HAP-1 (cell line): ENCODE data around the gene CLMN.

Source experiments
- DNase-seq, 2 experiments: peaks; one replicate each; pipeline ENCODE4 v3.0.0-alpha.2; 2016 to 2020; ENCODE audit warnings: low spot score in 2 of 2
- H3K27me3 ChIP-seq: fragments of 250-450 bp; sonication (Bioruptor Pico); 2 replicates; pipeline ENCODE4 v1.5.1; 2020; ENCODE audit warnings: low read depth, mild to moderate bottlenecking, moderate library complexity
- H3K36me3 ChIP-seq: fragments of 250-450 bp; sonication (Bioruptor Pico); replicated peaks from 2 replicates; pipeline ENCODE4 v1.5.1; 2020; ENCODE audit warnings: mild to moderate bottlenecking
- H3K4me1 ChIP-seq: fragments of 250-450 bp; sonication (Bioruptor Pico); 2 replicates; pipeline ENCODE4 v1.5.1; 2020; ENCODE audit warnings: mild to moderate bottlenecking
- H3K4me3 ChIP-seq: fragments of 250-450 bp; sonication (Bioruptor Pico); 2 replicates; pipeline ENCODE4 v1.5.1; 2020; ENCODE audit warnings: mild to moderate bottlenecking, moderate library complexity
- H3K9me3 ChIP-seq: fragments of 250-450 bp; sonication (Bioruptor Pico); 2 replicates; pipeline ENCODE4 v1.5.1; 2020; ENCODE audit warnings: mild to moderate bottlenecking, moderate library complexity
- in situ Hi-C: fragments of 300-500 bp; cut with MboI; formaldehyde crosslinking; loops from 3 replicates; pipeline ENCODE4 v1.14.3; 2020; ENCODE audit warnings: low sequenced_read_pairs, inconsistent platforms, mixed read lengths

Gene CLMN

GRCh38 chr14:95198320-95198719 is 121.4 kb downstream of the CLMN start:
- no peak for DNase-seq
- in situ Hi-C loops: no loop called here
- Histone ChIP-seq H3K4me3 (no peak overlapping the region), H3K4me1 (no peaks in the 10 kb centered on the region), H3K9me3 (0 out of 2 replicates have a peak, but pooled peaks cover 2% of the 10 kb centered on the region), H3K36me3 (no peaks in the 10 kb centered on the region), H3K27me3 (no peaks in the 10 kb centered on the region)

- no peaks in the 10 kb centered on the region for H3K27me3 ChIP-seq
- H3K9me3 ChIP-seq: 0 out of 2 replicates have a peak, but pooled peaks cover 2% of the 10 kb centered on the region
- no peak overlapping the region for H3K4me3 ChIP-seq
- no peaks in the 10 kb centered on the region for H3K4me1 ChIP-seq
- no peak for DNase-seq
- in situ Hi-C loops: no loop called here
- no peaks in the 10 kb centered on the region for H3K36me3 ChIP-seq
Measured at GRCh38 chr14:95197551-95197950, 122.2 kb downstream of the CLMN start.

DNA sequence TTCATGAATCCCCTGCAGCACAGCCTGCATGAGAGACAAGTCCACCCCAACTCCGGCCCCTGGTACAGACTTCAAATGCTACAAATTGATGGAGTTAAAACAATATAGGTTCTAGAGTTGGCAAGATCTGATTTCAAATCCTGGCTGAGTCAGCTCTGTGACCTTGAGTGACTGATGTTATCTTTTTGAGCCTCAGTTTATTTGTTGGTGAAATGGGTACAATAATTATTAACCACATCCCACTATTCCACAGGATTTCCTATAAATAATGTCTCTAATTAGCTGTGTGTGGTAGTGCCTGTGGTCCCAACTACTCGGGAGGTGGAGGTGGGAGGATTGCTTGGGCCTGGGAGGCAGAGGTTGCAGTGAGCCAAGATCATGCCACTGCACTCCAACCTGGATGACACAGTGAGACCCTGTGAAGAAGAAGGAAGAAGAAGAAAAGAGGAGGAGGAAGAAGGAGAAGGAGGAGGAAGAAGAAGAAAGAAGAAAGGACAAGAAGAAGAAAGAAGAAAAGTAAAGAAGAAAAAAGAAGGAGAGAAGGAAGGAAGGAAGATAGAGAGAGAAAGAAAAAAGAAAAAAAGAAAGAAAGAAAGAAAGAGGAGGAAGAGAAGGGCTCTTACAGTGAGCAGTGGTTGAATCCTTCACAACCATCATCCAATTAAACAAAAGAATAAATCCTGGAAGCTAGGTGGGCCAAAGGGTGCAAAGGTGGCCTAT is 122.7 kb downstream of the CLMN start:
- in situ Hi-C loops: no loop called here

DNA sequence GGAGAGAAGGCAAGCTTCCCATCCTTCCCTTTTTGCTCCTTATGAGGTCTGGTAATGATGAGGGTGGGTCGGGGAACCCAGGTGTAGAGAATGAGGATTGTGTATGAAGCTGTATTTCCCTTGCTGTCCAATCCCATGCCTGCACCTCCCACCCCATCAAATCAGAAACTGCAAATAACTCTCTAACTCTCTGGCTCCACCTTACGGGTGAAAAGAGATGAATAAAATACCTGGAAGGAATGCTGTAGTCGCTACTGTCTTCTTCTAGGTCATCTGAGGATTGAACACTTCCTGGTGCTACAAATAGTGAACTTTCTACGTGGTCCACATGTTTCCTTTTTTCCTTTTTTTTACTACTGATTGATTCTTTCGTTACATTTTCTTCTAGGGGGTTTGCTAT is 123.4 kb downstream of the CLMN start:
- H3K4me3 ChIP-seq: no peak overlapping the region
- in situ Hi-C loops: no loop called here
- peak; percentile 32 to 34 for DNase-seq

More for the DNA sequence above, 122.7 kb downstream of the CLMN start:
- no peaks in the 10 kb centered on the region for H3K4me1 ChIP-seq
- H3K27me3 ChIP-seq: no peaks in the 10 kb centered on the region
- 0 out of 2 replicates have a peak, but pooled peaks cover 2% of the 10 kb centered on the region for H3K9me3 ChIP-seq
- H3K36me3 ChIP-seq: no peaks in the 10 kb centered on the region
- H3K4me3 ChIP-seq: no peak overlapping the region
- no peak for DNase-seq

GRCh38 chr14:95195031-95195430 is 124.7 kb downstream of the CLMN start:
- Histone ChIP-seq H3K36me3 (no peaks in the 10 kb centered on the region), H3K9me3 (no peaks in the 10 kb centered on the region), H3K4me1 (no peaks in the 10 kb centered on the region), H3K27me3 (no peaks in the 10 kb centered on the region), H3K4me3 (no peak overlapping the region)
- in situ Hi-C loops: no loop called here
- no peak for DNase-seq

More for the DNA sequence above, 123.4 kb downstream of the CLMN start:
- no peaks in the 10 kb centered on the region for H3K36me3 ChIP-seq
- no peaks in the 10 kb centered on the region for H3K4me1 ChIP-seq
- no peaks in the 10 kb centered on the region for H3K27me3 ChIP-seq
- no peaks in the 10 kb centered on the region for H3K9me3 ChIP-seq

- DNase-seq: no peak
- in situ Hi-C loops: no loop called here
Measured at GRCh38 chr14:95193081-95193480, 126.6 kb downstream of the CLMN start.

GRCh38 chr14:95192311-95192710 is 127.4 kb downstream of the CLMN start:
- Histone ChIP-seq H3K4me1 (no peaks in the 10 kb centered on the region), H3K27me3 (no peaks in the 10 kb centered on the region), H3K4me3 (no peak overlapping the region), H3K9me3 (no peaks in the 10 kb centered on the region), H3K36me3 (no peaks in the 10 kb centered on the region)
- DNase-seq: no peak
- in situ Hi-C loops: no loop called here

More at GRCh38 chr14:95193081-95193480, 126.6 kb downstream of the CLMN start:
- Histone ChIP-seq H3K4me1 (no peaks in the 10 kb centered on the region), H3K36me3 (no peaks in the 10 kb centered on the region), H3K9me3 (no peaks in the 10 kb centered on the region), H3K27me3 (no peaks in the 10 kb centered on the region), H3K4me3 (no peak overlapping the region)

DNA sequence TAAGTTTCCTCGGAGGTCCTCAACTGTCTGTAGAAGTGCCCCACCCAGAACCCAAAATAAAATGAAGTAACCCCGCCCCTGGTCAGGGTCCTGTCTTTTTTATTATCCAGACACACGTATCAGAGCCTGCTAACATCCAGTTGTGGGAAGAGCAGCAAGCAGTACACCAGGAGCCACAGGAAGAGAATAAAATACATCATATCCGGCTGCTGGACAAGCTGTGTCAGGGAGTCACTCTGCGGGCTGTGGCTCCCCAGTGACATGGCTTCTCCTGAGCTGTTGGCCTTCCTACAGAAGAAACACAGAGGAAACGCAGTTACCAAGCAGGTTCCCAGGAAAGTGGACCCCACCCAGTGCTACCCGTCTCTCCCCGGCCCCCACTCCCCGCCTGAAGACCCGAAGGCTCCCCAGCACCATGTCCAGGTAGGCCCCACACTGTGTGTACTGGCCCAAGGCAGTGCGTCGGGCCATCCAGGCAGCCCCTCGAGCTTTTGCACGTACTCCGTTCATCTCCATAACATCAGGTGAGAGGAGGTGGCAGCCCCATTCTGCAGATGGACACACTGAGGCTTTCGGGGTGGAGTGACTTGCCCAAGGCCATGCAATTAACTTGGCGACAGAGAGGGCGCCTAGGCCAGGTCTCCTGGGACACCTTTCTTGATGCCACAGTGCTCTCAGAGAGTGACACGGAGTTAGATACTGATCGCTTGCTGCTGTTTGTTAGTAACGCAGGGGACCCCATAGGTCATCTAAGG is 128.1 kb downstream of the CLMN start:
- no peak for DNase-seq
- Histone ChIP-seq H3K4me3 (no peak overlapping the region), H3K36me3 (no peaks in the 10 kb centered on the region), H3K4me1 (no peaks in the 10 kb centered on the region), H3K27me3 (no peaks in the 10 kb centered on the region), H3K9me3 (no peaks in the 10 kb centered on the region)
- in situ Hi-C loops: no loop called here

DNA sequence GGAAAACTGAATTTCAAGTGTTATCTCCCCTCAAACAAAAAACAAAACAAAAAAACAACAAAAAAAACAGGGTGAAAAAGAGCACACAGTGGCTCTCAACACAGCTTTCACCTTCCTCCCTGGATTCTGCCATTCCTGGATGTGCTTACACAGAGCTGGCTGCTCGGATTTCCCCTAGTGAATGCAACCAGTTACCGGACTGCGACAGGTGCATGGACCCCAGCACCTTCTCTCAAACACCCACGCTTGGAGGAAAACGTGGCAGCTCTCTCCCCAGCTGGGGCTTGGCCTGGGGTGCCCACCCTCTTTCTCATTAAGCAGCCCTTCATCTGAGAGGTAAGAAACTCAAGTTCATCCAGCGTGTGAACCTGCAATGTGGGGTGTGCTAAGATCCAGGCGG is 128.9 kb downstream of the CLMN start:
- Histone ChIP-seq H3K36me3 (no peaks in the 10 kb centered on the region), H3K27me3 (no peaks in the 10 kb centered on the region), H3K9me3 (no peaks in the 10 kb centered on the region), H3K4me1 (no peaks in the 10 kb centered on the region), H3K4me3 (no peak overlapping the region)
- DNase-seq: no peak
- in situ Hi-C loops: no loop called here

GRCh38 chr14:95190346-95190840 is 129.3 kb downstream of the CLMN start:
- DNase-seq: no peak
- no peaks in the 10 kb centered on the region for H3K4me1 ChIP-seq
- in situ Hi-C loops: no loop called here
- H3K9me3 ChIP-seq: no peaks in the 10 kb centered on the region
- H3K27me3 ChIP-seq: no peaks in the 10 kb centered on the region; the same call in 1 of the 2 replicates
- no peaks in the 10 kb centered on the region for H3K36me3 ChIP-seq
- no peak overlapping the region for H3K4me3 ChIP-seq

DNA sequence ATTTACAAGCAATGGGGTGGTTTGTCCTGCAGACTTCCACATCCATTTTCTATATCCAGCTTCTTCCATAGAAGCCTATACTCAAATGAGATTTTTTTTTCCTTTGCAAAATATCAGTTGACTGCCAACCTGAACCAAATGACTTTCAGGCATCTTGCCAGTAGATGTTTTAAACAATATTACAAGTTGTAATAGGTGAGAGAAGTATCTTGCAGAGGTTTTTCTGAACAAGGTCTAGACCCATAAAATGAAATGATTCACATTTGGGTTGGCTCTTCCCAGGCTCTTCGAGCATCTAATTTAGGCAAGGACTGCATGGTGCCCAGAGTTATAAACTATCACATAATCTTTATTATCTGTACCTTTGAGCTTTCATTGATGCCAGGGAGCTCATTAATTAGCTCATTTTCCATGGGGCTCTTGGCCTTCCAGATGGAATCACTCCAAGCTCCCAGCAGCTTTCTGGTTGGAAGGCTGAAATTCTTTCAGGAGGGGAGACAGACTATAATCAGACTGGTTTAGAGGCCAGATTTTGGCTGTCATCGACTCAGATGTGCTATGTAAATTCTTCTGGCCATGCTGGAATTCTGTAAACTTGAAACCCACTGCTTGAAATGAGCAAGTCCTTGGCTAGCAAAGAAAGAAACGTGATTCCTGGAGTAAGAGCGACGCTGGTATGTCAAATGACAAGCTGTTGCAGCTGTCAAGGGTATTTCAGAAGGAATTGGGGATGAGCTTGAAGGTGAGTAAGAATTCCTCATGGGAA is 130.2 kb downstream of the CLMN start:
- no peaks in the 10 kb centered on the region for H3K4me1 ChIP-seq
- in situ Hi-C loops: no loop called here
- H3K27me3 ChIP-seq: no peaks in the 10 kb centered on the region; the same call in 1 of the 2 replicates
- no peak for DNase-seq
- no peaks in the 10 kb centered on the region for H3K9me3 ChIP-seq
- no peaks in the 10 kb centered on the region for H3K36me3 ChIP-seq
- no peak overlapping the region for H3K4me3 ChIP-seq

- no peaks in the 10 kb centered on the region; the same call in 1 of the 2 replicates for H3K27me3 ChIP-seq
- H3K9me3 ChIP-seq: no peaks in the 10 kb centered on the region
- H3K36me3 ChIP-seq: no peaks in the 10 kb centered on the region
- no peak for DNase-seq
- in situ Hi-C loops: no loop called here
- no peak overlapping the region for H3K4me3 ChIP-seq
- no peaks in the 10 kb centered on the region for H3K4me1 ChIP-seq
Measured at GRCh38 chr14:95188380-95188779, 131.3 kb downstream of the CLMN start.

DNA sequence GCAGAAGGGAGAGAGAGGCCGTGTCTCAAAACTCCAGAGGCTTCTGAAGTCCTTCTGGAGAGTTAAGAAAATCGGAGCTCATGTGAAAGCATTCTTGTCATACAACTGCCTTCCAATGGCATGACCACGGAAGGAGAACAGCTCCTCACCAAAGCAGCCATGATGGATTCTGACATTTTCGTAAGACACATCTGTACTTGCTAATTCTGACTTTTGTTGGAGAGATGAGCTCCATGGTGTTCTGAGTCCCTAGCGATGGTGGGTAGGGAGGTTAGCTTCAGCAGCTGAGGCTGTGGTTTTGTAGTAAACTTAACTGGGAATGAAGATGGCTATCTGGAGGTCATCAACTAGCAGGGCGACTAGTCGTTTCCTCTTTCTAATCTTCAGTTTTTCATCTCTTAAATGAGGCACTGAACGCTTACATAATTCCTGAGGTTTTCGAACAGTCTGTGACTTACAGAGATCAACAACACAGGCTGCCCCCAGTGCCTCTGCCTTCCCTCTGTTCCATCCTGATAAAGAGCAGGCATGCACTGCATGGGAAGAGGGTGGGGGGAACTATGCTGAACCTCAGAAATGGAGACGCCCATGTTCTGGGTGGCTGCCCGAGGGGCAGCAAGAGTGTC is 133.8 kb downstream of the CLMN start:
- H3K4me1 ChIP-seq: no peaks in the 10 kb centered on the region
- H3K9me3 ChIP-seq: no peaks in the 10 kb centered on the region
- in situ Hi-C loops: no loop called here
- no peak for DNase-seq
- no peak overlapping the region for H3K4me3 ChIP-seq
- no peaks in the 10 kb centered on the region for H3K36me3 ChIP-seq
- H3K27me3 ChIP-seq: no peaks in the 10 kb centered on the region; the same call in 1 of the 2 replicates
